Measurements from ENCODE around the gene STRIP2.
A peak's percentile ranks its signal among the peaks of the same experiment; 100 is the strongest.

Gene STRIP2, protein sequence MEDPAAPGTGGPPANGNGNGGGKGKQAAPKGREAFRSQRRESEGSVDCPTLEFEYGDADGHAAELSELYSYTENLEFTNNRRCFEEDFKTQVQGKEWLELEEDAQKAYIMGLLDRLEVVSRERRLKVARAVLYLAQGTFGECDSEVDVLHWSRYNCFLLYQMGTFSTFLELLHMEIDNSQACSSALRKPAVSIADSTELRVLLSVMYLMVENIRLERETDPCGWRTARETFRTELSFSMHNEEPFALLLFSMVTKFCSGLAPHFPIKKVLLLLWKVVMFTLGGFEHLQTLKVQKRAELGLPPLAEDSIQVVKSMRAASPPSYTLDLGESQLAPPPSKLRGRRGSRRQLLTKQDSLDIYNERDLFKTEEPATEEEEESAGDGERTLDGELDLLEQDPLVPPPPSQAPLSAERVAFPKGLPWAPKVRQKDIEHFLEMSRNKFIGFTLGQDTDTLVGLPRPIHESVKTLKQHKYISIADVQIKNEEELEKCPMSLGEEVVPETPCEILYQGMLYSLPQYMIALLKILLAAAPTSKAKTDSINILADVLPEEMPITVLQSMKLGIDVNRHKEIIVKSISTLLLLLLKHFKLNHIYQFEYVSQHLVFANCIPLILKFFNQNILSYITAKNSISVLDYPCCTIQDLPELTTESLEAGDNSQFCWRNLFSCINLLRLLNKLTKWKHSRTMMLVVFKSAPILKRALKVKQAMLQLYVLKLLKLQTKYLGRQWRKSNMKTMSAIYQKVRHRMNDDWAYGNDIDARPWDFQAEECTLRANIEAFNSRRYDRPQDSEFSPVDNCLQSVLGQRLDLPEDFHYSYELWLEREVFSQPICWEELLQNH

DNA sequence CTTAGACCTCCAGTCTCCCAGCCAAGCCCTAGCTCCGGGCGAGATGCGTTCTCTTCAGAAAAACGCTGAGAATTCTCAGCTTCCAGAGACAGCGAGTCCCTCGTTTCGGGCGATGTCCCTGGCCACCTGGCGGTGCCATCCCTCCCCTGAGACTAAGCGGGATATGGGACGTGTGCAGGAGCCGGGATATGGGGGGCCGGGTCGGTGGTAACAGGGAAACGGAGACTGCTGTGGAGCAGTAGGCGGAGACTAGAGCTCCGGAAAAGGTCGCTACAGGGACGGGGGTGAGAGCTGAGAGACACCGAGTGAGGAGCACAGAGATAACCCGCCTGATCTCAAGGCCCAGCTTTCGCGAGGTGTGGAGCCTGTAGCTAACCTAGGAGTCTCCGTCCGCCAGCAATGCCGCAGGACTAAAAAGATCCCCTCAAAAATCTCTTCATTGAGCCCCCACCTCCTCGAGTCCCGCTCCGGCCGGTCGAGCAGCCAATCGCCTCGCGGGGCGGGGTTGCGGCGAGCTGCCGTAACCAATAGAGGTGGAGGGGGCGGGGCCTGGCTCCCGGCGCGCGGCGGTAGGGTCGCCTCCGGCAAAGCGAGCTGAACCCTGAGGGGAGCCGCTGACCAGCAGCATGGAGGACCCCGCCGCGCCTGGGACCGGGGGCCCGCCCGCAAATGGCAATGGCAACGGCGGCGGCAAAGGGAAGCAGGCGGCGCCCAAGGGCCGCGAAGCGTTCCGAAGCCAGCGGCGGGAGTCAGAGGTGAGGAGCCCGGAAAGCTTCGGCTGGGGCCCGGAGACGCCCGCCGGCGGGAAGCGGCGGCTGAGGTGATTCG, at the start of gene STRIP2:
TSS of gene STRIP2 (plus strand) at position 586 of the 828 bp plus-strand sequence. CDS start at position 627, 41 bp downstream.
- peak; percentile 15 for DNase-seq (ENCODE audit: extremely low read depth, low read depth)
- TF ChIP-seq, protein P1, sequence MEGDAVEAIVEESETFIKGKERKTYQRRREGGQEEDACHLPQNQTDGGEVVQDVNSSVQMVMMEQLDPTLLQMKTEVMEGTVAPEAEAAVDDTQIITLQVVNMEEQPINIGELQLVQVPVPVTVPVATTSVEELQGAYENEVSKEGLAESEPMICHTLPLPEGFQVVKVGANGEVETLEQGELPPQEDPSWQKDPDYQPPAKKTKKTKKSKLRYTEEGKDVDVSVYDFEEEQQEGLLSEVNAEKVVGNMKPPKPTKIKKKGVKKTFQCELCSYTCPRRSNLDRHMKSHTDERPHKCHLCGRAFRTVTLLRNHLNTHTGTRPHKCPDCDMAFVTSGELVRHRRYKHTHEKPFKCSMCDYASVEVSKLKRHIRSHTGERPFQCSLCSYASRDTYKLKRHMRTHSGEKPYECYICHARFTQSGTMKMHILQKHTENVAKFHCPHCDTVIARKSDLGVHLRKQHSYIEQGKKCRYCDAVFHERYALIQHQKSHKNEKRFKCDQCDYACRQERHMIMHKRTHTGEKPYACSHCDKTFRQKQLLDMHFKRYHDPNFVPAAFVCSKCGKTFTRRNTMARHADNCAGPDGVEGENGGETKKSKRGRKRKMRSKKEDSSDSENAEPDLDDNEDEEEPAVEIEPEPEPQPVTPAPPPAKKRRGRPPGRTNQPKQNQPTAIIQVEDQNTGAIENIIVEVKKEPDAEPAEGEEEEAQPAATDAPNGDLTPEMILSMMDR (IDR thresholded peaks at IDR 0.05; ENCODE audit: low read depth, low read length) = no peak

DNA sequence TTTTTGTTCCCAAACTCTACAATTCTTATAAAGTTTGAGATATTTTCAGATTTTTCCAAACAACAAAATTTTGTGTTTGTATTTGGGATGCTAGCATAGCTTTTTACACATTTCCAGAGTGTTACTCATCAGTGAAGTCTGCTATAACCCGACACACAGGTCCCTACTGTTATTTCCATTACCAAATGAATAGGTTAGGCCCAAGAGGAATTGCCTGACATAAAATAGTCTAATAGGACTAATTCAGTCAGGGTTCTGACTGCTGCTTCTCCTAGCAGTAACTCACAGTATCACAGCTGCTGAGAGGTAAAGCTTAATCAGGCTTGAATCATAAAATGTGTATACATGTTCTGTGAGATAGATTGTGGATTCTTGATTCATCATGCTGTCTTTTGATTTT, 49.1 kb upstream of the STRIP2 start:
- TF ChIP-seq, protein P1 (IDR thresholded peaks at IDR 0.05; ENCODE audit: low read depth, low read length) = no peak
- no peak for DNase-seq (ENCODE audit: extremely low read depth, low read depth)

DNA sequence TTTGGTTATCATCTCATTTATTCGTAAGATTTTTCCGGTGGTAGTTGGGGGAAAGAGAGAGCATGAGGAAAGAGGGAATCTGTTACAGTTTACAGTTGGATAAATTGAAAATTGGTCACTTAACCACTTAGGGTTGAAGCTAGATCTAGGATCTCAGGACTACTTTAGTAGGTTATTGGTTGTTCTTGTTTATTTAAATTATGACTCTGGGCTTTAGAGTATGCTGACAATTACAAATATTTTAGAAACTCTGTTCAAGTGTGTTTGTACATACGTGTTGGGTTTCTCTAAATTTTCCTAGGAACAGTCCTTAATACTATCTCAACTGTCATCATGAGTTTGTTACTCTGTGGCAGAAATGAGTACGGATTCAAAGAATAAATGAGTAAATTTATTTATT, 48.6 kb upstream of the STRIP2 start:
- no peak for DNase-seq (ENCODE audit: extremely low read depth, low read depth)
- TF ChIP-seq, protein P1 (IDR thresholded peaks at IDR 0.05; ENCODE audit: low read depth, low read length) = no peak

DNA sequence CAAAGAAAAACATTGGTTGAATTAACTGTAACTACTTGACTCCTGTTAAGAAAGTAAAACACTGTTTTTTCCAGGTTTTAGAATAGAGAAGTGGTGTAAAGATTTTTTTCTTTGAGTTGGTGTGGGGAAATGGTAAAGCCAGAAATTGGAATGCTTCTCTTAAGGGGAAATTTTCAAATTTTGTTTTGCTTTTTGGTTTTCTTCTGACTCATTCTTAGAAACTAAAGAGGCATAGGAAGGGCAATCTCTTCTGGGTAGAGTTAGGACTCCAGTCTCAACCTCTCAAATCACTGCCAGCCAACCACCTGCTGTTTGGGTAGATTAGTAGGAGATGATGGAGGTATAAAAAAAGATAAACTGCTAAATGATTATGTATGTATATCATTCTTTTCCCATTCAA, 47.7 kb upstream of the STRIP2 start:
- DNase-seq (ENCODE audit: extremely low read depth, low read depth) = no peak
- TF ChIP-seq, protein P1 (IDR thresholded peaks at IDR 0.05; ENCODE audit: low read depth, low read length) = no peak

DNA sequence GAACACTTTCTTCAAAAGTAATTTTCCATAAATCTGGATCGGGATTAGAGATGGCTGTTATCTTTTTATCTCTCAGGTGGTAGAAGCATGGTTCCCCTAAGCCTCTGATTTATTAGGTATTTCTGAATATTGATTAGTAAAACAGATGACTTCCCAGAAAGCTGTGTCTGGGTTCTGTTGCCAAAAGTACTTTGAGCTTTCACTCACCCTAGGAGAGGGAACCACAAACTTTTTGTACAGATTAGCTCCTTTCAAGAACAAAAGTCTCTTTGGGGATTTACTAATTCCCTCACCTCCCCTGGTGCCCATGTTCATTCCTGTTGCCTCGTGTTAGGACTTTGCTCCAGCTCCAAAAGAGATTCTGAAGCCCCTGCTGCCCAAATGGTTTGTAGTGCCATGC, 46.7 kb upstream of the STRIP2 start:
- TF ChIP-seq, protein P1 (IDR thresholded peaks at IDR 0.05; ENCODE audit: low read depth, low read length) = no peak
- no peak for DNase-seq (ENCODE audit: extremely low read depth, low read depth)

DNA sequence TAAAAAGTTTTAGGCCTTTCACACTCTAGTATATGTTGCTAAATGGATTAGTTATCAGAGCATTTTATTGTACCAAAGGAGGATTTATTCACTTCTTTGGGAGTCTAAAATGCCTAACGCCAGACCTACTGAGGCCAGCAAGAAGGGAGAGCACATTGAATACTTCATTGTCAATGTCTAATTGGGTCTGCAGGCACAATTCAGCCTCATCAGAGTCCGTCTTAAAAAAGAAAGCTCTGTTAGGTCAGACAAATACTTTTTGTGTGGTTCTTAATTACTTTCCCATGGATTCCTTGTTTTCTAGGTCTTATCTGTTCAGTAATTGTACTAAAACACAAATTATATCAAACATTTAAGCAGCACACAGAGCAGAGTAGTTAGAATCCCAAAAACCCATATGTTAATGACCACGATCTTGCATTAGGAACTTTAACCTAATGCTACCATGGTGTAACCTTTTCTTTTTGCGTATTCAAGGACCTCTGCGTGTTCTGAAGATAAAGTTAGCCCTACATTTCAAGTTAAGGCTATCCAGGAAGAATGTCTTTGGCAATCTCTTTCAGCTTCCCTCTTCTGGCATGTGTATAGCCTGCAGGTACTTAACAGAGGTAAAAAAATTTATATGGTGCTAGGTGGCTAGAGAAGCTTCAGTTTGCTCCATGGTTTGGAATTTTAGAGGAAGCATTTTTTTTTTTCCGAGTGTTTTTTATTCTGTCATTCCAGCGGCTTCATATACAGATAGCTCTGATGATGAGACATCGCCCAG, 45.7 kb upstream of the STRIP2 start:
- TF ChIP-seq, protein P1 (IDR thresholded peaks at IDR 0.05; ENCODE audit: low read depth, low read length) = no peak
- DNase-seq (ENCODE audit: extremely low read depth, low read depth) = no peak

Data from AG09319 (cell line).